Activated CD8-positive, alpha-beta memory T cell treated with anti-CD3 and anti-CD28 coated beads, Interleukin-2, amount 50 U/mL, for 24 hours (primary cell): ENCODE measurements around the gene DUSP1.

Experiments used
- DNase-seq: peaks from one replicate; pipeline ENCODE4 v3.0.0-alpha.2; 2020; ENCODE audit errors: extremely low read depth

DUSP1 gene

GRCh38 chr5:172743112-172743959 is 27.7 kb downstream of the DUSP1 start:
- no peak for DNase-seq

GRCh38 chr5:172741206-172741582 is 29.8 kb downstream of the DUSP1 start:
- no peak for DNase-seq

GRCh38 chr5:172740428-172741205 is 30.4 kb downstream of the DUSP1 start:
- DNase-seq = no peak

- no peak for DNase-seq
These were observed 31.6 kb downstream of the DUSP1 start for GRCh38 chr5:172739375-172739774.

GRCh38 chr5:172736508-172737135 is 34.4 kb downstream of the DUSP1 start:
- no peak for DNase-seq

GRCh38 chr5:172735141-172735831 is 35.7 kb downstream of the DUSP1 start:
- DNase-seq = no peak

- no peak for DNase-seq
These were observed 37.0 kb downstream of the DUSP1 start for GRCh38 chr5:172733974-172734346.

- no peak for DNase-seq
These were observed 37.6 kb downstream of the DUSP1 start for GRCh38 chr5:172733131-172733973.

GRCh38 chr5:172732201-172732865 is 38.7 kb downstream of the DUSP1 start:
- DNase-seq = no peak

- DNase-seq = no peak
These were observed 39.3 kb downstream of the DUSP1 start for GRCh38 chr5:172731680-172732074.

- DNase-seq = no peak
These were observed 39.9 kb downstream of the DUSP1 start for GRCh38 chr5:172730981-172731679.

- no peak for DNase-seq
These were observed 40.8 kb downstream of the DUSP1 start for GRCh38 chr5:172730222-172730621.

- DNase-seq = no peak
These were observed 41.4 kb downstream of the DUSP1 start for GRCh38 chr5:172729588-172729987.

GRCh38 chr5:172728481-172729241 is 42.3 kb downstream of the DUSP1 start:
- no peak for DNase-seq

- no peak for DNase-seq
These were observed 43.4 kb downstream of the DUSP1 start for GRCh38 chr5:172727551-172727950.

GRCh38 chr5:172726966-172727365 is 44.0 kb downstream of the DUSP1 start:
- DNase-seq = no peak

- no peak for DNase-seq
These were observed 45.2 kb downstream of the DUSP1 start for GRCh38 chr5:172725785-172726184.

GRCh38 chr5:172725273-172725672 is 45.7 kb downstream of the DUSP1 start:
- no peak for DNase-seq
